ENCODE measurements around the gene AKT3. TPM values are rescaled to one million over a fixed set of nuclear protein-coding genes. Genes with fewer than 3 reads are reported as not detected.

Gene AKT3
- total RNA-seq, 1 donor, result 13.7 TPM

- DNase-seq (ENCODE audit: low read depth in 2 of 3, low spot score in 2 of 3), result no peak
Observed at GRCh38 chr1:243735457-243735856, 114.6 kb downstream of the AKT3 start.

DNA sequence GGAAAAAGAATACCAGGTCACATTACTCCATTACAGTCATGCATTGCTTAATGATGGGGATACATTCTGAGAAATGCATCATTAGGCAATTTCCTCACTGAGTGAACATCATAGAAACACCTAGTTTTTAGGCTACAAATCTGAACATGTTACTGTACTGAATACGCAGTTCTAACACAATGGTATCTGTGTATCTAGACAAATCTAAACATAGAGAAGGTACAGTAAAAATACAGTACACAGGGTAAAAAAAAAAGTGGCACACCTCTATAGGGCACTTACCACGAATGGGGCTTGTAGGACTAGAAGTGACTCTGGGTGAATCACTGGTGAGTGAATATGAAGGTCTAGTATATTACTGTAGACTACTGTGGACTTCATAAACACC is 115.7 kb downstream of the AKT3 start:
- no peak for DNase-seq (ENCODE audit: low read depth in 2 of 3, low spot score in 2 of 3)

- DNase-seq (ENCODE audit: low read depth in 2 of 3, low spot score in 2 of 3), result no peak
Observed at GRCh38 chr1:243733670-243734307, 116.3 kb downstream of the AKT3 start.

- DNase-seq (ENCODE audit: low read depth in 2 of 3, low spot score in 2 of 3), result no peak
Observed at GRCh38 chr1:243732637-243733036, 117.4 kb downstream of the AKT3 start.

GRCh38 chr1:243731974-243732625 is 117.9 kb downstream of the AKT3 start:
- no peak for DNase-seq (ENCODE audit: low read depth in 2 of 3, low spot score in 2 of 3)

DNA sequence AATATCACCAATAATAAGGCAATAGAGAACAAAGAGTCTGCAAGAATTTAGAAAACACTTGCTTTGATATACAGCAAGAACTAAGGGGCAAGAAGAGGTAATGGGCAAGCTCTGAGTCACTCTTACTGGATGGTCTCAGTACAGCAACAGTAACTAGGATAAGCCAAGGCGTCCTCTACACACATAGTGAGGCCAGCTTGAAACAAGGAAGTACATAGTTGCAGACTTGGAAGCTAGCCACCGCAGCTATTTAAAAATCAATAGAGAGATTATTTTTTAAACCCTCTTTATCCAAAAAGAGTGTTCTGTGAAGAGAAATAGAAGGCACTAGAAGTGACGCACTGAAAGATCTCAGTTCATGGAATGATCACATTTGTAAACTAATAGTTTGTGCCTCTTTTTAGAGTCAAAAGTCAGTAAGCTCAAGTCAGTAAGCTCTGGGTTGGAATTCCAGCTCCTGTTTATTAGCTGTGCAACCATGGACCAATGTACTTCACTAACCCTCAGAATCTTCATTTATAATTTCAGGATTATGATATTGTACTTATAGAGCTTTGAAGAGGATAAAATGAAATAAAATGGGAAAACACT is 118.6 kb downstream of the AKT3 start:
- DNase-seq (ENCODE audit: low read depth in 2 of 3, low spot score in 2 of 3), result no peak

DNA sequence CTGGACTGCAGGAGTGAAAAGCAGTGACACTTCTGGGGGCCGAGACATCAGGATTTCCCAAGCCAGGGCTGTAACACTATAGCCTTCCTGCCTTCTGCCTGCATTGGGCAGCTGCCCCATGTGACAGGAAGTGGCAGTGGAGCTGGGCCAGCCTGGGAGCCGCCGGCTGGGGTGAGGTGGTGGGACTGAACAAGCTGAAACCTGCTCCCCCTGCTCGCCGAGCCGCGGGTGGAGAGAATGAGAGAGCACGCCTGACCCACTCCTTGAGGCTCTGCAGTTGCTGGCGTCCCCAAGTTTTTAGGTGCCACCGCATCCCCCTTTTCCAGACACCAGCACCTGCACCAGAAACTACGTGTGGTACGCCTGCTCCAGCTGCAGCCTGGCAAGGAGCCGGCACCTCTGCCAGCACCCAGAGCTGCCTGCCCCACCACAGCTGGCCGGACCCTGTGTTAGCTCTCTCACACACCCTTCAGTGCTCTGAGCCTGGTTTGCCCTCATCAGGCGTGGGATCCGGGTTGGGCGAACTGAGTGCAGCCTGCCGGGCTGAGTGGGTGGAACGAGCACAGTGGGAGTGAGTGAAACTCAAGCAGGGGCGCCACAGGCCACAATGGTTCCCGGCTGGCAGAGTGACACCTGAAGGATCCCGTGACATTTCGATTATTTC is 119.4 kb downstream of the AKT3 start:
- no peak for DNase-seq (ENCODE audit: low read depth in 2 of 3, low spot score in 2 of 3)

DNA sequence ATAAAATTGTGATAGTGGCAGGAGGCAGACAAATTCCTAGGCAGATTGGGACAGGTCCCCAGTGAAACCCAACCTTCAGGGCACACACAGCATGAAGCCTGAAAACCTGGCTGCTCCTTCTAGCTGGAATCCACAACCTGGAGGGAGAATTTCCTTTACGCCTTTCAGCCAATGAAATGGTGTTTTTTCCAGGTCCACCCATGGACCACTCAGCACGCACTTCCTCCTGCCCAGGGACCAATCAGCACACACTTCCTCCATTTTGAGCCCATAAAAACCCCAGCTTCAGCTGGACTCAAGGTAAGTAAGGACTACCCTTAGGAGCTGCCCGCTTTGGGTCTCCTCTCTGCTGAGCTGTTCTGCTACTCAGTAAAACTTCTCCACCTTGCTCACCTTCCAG is 120.1 kb downstream of the AKT3 start:
- DNase-seq (ENCODE audit: low read depth in 2 of 3, low spot score in 2 of 3), result no peak

DNA sequence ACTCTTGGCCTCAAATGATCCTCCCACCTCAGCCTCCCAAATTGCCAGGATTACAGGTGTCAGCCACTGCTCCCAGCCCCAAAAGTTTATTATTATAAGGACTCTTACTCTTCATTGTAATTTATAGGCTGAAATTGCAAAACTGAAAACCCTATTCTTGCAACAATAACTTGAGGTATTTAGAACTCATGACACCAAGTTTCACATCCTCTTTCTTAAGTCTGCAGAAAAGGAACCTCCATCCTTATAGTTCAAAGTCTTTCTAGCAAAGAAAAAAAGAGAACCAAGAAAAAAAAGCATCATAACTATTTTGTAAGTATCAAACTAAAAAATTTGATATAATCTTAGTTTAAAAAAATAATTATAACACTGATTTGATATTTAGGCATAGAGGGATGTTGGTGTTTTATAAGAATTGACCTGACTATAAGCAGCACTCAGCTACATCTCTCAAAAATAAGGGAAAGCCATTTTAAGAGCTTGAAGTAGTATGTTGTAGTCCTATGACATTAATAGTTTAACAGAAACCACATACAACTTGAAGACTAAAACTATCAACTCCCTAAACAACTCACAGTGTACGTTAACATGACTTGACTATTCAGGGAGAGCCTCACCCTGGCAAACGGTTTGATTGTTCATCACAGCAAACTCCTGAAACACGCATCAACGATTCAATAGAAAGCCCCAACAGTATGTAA is 122.4 kb downstream of the AKT3 start:
- peak in 1 of 3 donors; percentile 12 for DNase-seq (ENCODE audit: low read depth in 2 of 3, low spot score in 2 of 3)

GRCh38 chr1:243726806-243727502 is 123.1 kb downstream of the AKT3 start:
- no peak for DNase-seq (ENCODE audit: low read depth in 2 of 3, low spot score in 2 of 3)

DNA sequence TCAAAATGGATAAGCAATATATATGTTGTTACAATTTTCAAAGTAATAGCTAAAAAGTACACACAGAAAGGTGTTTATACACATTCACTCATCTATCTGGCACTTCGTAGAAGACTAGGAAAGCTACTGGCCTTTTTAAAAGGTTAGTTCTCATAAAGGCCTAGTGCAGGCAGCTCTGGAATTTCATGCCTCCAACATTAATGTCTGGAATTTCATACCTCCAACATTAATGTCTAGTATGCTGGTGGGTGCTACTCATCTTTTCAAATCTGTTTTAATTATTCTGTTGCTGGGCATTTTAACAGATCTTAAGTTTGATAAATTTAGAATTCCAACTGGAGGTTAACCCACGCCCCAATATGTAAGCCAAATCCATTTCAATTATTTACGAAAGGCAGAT is 124.2 kb downstream of the AKT3 start:
- DNase-seq (ENCODE audit: low read depth in 2 of 3, low spot score in 2 of 3), result no peak

DNA sequence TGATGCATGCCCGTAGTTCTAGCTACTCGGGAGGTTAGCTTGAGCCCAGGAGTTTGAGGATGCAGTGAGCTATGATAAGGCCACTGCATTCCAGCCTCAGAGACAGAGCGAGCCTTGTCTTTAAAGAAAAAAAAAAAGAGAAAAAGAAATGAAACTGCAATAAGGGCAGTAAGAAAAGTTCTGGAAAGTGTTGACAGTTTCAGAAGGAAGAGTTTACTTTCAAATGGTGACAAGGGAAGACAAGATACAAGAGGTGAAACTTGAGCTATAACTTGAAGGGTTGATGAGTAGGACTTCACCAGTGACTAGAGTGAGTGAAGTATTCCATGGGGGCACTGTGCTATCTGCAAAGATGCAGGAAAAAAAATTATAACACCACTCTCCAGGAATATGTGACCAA is 125.0 kb downstream of the AKT3 start:
- no peak for DNase-seq (ENCODE audit: low read depth in 2 of 3, low spot score in 2 of 3)

GRCh38 chr1:243723458-243724043 is 126.5 kb downstream of the AKT3 start:
- no peak for DNase-seq (ENCODE audit: low read depth in 2 of 3, low spot score in 2 of 3)

DNA sequence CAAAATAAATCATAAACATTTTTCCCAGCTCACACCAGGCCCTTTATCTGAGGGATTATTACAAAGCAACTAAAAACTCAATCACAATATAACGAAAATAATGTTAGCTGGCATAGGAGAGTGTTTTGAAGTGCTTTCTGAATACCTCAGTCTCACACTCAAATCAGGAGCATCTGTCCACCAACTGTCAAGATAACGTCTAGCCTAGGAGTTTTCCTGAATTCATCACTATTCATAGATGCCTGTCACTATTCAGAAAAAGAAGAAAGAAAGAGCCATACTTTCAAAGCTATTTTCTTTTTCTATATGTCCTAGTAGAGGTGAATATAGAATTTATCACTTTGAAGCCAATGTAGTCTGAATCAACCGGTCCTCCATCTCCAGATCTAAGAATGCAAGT is 127.0 kb downstream of the AKT3 start:
- DNase-seq (ENCODE audit: low read depth in 2 of 3, low spot score in 2 of 3), result no peak

DNA sequence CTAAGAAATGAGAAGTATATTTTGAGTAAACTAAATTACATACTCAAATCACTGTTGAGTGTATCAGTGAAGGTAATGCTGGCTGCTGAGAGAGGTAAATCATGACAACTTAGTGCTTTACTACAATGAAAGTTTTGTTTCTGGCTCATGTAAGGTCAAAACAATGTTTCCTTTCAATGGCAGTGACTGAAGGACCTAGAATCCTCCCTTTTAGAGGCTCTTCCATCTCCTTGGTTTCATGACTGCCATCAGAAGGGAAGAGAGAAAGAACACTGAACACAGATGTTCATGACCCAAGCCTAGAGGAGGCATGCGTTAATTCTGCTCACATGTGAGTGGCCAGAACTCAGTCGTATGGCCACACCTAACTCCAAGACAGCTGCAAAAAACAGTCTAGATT is 130.6 kb downstream of the AKT3 start:
- DNase-seq (ENCODE audit: low read depth in 2 of 3, low spot score in 2 of 3), result no peak

DNA sequence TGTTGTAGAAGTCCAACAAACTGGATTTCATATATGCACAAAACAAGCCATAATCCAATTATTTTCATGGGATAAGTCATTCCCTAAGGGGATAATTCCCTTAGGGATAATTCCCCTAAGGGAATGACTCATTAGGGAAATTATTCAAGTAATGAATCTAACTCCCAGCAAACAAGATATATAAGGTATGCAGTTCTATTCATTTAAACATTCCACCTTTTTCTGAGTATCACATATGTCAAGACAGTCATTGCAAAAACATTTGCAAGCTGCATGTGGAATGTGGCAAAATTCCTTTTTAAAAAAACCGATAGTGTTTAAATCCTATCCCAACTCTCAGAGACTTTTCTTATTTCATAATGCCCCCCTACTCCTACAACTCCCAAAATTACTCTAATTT is 131.2 kb downstream of the AKT3 start:
- no peak for DNase-seq (ENCODE audit: low read depth in 2 of 3, low spot score in 2 of 3)

- no peak for DNase-seq (ENCODE audit: low read depth in 2 of 3, low spot score in 2 of 3)
Observed at GRCh38 chr1:243718022-243718421, 132.0 kb downstream of the AKT3 start.

- DNase-seq (ENCODE audit: low read depth in 2 of 3, low spot score in 2 of 3), result no peak
Observed at GRCh38 chr1:243716906-243717305, 133.1 kb downstream of the AKT3 start.

- no peak for DNase-seq (ENCODE audit: low read depth in 2 of 3, low spot score in 2 of 3)
Observed at GRCh38 chr1:243715285-243715684, 134.8 kb downstream of the AKT3 start.

DNA sequence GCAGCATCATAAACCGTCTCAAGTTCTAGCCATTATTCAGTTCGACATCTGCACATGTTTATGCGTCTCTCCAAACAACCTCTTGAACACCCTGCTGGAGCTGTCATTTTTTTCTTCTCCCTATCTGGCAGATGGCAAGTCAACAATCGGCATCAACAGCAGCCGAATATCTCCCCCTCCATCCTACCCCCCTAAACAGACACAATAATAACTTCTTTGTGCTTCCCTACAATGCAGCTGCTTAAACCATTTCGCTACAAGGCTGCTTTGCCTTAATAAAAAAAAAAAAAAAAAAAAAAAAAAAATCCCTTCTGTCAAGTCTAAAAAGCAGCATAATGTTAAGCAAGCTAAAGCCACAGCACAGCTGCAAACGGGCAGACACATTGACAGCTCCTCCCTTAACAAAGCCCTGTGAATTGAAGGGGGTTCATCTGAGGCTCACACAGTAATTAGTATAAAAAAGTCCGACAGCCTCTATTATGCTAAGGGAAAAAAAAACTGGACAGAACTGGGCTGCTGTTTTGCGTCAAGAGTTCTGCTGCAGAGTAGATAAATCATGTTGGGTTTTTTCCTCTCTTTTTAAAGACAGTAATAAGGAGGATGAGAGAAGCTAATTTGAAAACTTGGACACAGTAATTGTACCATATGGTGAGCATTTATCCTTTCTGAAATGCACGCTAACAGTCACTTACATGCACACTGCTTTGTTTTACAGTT is 136.4 kb downstream of the AKT3 start:
- peak in 1 of 3 donors; percentile 8 for DNase-seq (ENCODE audit: low read depth in 2 of 3, low spot score in 2 of 3)

All from hematopoietic multipotent progenitor cell (in vitro differentiated cells).